HCT116 (cell line): ENCODE results near the gene CGN. TPM values are rescaled to one million over a fixed set of nuclear protein-coding genes. Genes with fewer than 3 reads are reported as not detected.

Experiments used
- ATAC-seq: fragments of 200-7000 bp; cut with Tn5 transposase; 2 replicates; pipeline ENCODE4 v1.9.1; 2020; ENCODE audit warnings: mild to moderate bottlenecking, moderate library complexity
- BruUV-seq: library from RNA; stranded (reverse); fragments of 400-500 nt; replicated peaks from 2 replicates; lab custom pipeline; 2021; lab: Mats Ljungman, UMichigan
- CTCF ChIA-PET: fragments of 300-600 bp; sonication (Branson Sonifier 250); formaldehyde crosslinking; loops from one replicate; lab custom pipeline; 2021; ENCODE audit warnings: antibody characterized with exemption; lab: Charles Lee
- POLR2A ChIA-PET: fragments of 300-600, 350-600 bp; sonication (Branson Sonifier 250); formaldehyde crosslinking; loops from one replicate; lab custom pipeline; 2021; ENCODE audit warnings: antibody characterized with exemption; lab: Charles Lee
- RAD21 ChIA-PET, 2 experiments: fragments of 300-600 bp; sonication (Branson Sonifier 250); formaldehyde crosslinking; loops; one replicate each; lab custom pipeline; 2023; ENCODE audit warnings: low total read pairs in 2 of 2; ENCODE audit not compliant: uncharacterized antibody in 2 of 2, unreplicated experiment in 2 of 2, low non-redundant PET in 1 of 2; lab: Charles Lee
- DNase-seq: peaks from one replicate; pipeline ENCODE4 v3.0.0-alpha.2; 2010; ENCODE audit warnings: low read depth, low spot score
- H2AFZ ChIP-seq: fragments of 200-600 bp; shearing (Covaris generic), sonication (generic); 2 replicates; pipeline ENCODE4 v1.6.1; 2017; ENCODE audit warnings: low read depth, mixed run types, mixed read lengths, antibody characterized with exemption, low read length; ENCODE audit not compliant: poor library complexity, severe bottlenecking
- H3K27ac ChIP-seq: 2 replicates; pipeline ENCODE4 v1.5.1; 2012; ENCODE audit warnings: low read depth, low read length
- H3K27me3 ChIP-seq: fragments of 200-600 bp; sonication (generic); 2 replicates; pipeline ENCODE4 v1.6.1; 2016; ENCODE audit warnings: mixed run types, low read length, mixed read lengths; ENCODE audit not compliant: insufficient read depth
- H3K36me3 ChIP-seq, 2 experiments: fragments of 200-500 bp in 1 of 2; fragments of 200-600 bp in 1 of 2; sonication (Bioruptor generic) in 1 of 2; sonication (generic) in 1 of 2; 2 replicates each; pipeline versions ENCODE4 v1.5.1 to v1.6.1; 2014 to 2016; ENCODE audit warnings: low read length in 2 of 2, inconsistent platforms in 1 of 2, mixed read lengths in 1 of 2, mixed run types in 1 of 2; ENCODE audit not compliant: insufficient read depth in 2 of 2, control insufficient read depth in 1 of 2
- H3K4me1 ChIP-seq, 2 experiments: fragments of 200-600 bp in 1 of 2; sonication (generic) in 1 of 2; 2 replicates each; pipeline versions ENCODE4 v1.5.1 to v1.6.1; 2012 to 2017; ENCODE audit warnings: low read length in 2 of 2, inconsistent platforms in 1 of 2, mild to moderate bottlenecking in 1 of 2, mixed read lengths in 1 of 2, mixed run types in 1 of 2, moderate library complexity in 1 of 2; ENCODE audit not compliant: insufficient read depth in 2 of 2, control insufficient read depth in 1 of 2
- H3K4me2 ChIP-seq: fragments of 200-600 bp; sonication (generic); 2 replicates; pipeline ENCODE4 v1.6.1; 2017; ENCODE audit warnings: mixed run types, low read length, mixed read lengths
- H3K4me3 ChIP-seq, 2 experiments: fragments of 200-600 bp in 1 of 2; sonication (generic) in 1 of 2; replicated peaks in 1 of 2; 2 replicates each; pipeline ENCODE4 v1.5.1; 2011 to 2016; ENCODE audit warnings: low read length in 2 of 2, control low read depth in 1 of 2, low read depth in 1 of 2, mild to moderate bottlenecking in 1 of 2, mixed read lengths in 1 of 2, mixed run types in 1 of 2
- H3K79me2 ChIP-seq: fragments of 200-600 bp; sonication (generic); 2 replicates; pipeline ENCODE4 v1.6.1; 2017; ENCODE audit warnings: mild to moderate bottlenecking, mixed run types, low read length, moderate library complexity, mixed read lengths; ENCODE audit not compliant: insufficient read depth
- H3K9ac ChIP-seq: fragments of 200-600 bp; sonication (generic); 2 replicates; pipeline ENCODE4 v1.6.1; 2016; ENCODE audit warnings: low read length, mixed read lengths
- H3K9me2 ChIP-seq: fragments of 200-600 bp; sonication (generic), shearing (Covaris generic); 2 replicates; pipeline ENCODE4 v1.6.1; 2017; ENCODE audit warnings: mixed run types, mild to moderate bottlenecking, moderate library complexity; ENCODE audit not compliant: insufficient read depth
- H3K9me3 ChIP-seq, 2 experiments: fragments of 200-500 bp in 1 of 2; fragments of 200-600 bp in 1 of 2; sonication (Bioruptor generic) in 1 of 2; sonication (generic) in 1 of 2; 2 replicates each; pipeline ENCODE4 v1.6.1; 2014 to 2017; ENCODE audit warnings: low read length in 2 of 2, mixed read lengths in 2 of 2, inconsistent platforms in 1 of 2, low read depth in 1 of 2, mild to moderate bottlenecking in 1 of 2, mixed run types in 1 of 2, moderate library complexity in 1 of 2; ENCODE audit not compliant: control insufficient read depth in 1 of 2, insufficient read depth in 1 of 2
- H4K20me1 ChIP-seq: fragments of 200-600 bp; sonication (generic), shearing (Covaris generic); 2 replicates; pipeline ENCODE4 v1.6.1; 2017; ENCODE audit warnings: mixed run types, mild to moderate bottlenecking, moderate library complexity; ENCODE audit not compliant: insufficient read depth
- CEBPB ChIP-seq: IDR thresholded peaks from 2 replicates; pipeline ENCODE4 v1.6.1; 2012; ENCODE audit warnings: low read depth
- CTCF ChIP-seq, 3 experiments: fragments of 200-600 bp in 1 of 3; sonication (generic) in 1 of 3; IDR thresholded peaks in 2 of 3; conservative IDR thresholded peaks in 1 of 3; 2 replicates each; pipeline ENCODE4 v1.5.1; 2012 to 2017; ENCODE audit warnings: low read depth in 2 of 3, low read length in 2 of 3, antibody characterized with exemption in 1 of 3, borderline replicate concordance in 1 of 3, control low read depth in 1 of 3, mild to moderate bottlenecking in 1 of 3, mixed read lengths in 1 of 3, mixed run types in 1 of 3, moderate library complexity in 1 of 3; ENCODE audit not compliant: insufficient read depth in 1 of 3
- EGR1 ChIP-seq: IDR thresholded peaks from 2 replicates; pipeline ENCODE4 v1.6.1; 2012; ENCODE audit warnings: low read depth
- ELF1 ChIP-seq: IDR thresholded peaks from 2 replicates; pipeline ENCODE4 v1.6.1; 2012; ENCODE audit warnings: low read depth, borderline replicate concordance
- EZH2phosphoT487 ChIP-seq: fragments of 200-600 bp; IDR thresholded peaks from 2 replicates; pipeline ENCODE4 v1.6.1; 2018; ENCODE audit warnings: antibody characterized with exemption, borderline replicate concordance
- FOSL1 ChIP-seq: IDR thresholded peaks from 2 replicates; pipeline ENCODE4 v1.6.1; 2012; ENCODE audit warnings: low read depth
- JUND ChIP-seq: IDR thresholded peaks from 2 replicates; pipeline ENCODE4 v1.6.1; 2012
- MAX ChIP-seq: IDR thresholded peaks from 2 replicates; pipeline ENCODE4 v1.6.1; 2012
- POLR2A ChIP-seq: IDR thresholded peaks from 2 replicates; pipeline ENCODE4 v1.7.0; 2011; ENCODE audit warnings: borderline replicate concordance; ENCODE audit not compliant: insufficient read depth, insufficient read length; ENCODE audit errors: extremely low read depth
- RAD21 ChIP-seq: IDR thresholded peaks from 2 replicates; pipeline ENCODE4 v1.6.1; 2012; ENCODE audit warnings: low read depth, mild to moderate bottlenecking
- TCF7L2 ChIP-seq: IDR thresholded peaks from 2 replicates; pipeline ENCODE4 v1.7.0; 2011; ENCODE audit warnings: borderline replicate concordance, inconsistent platforms; ENCODE audit not compliant: insufficient read depth, insufficient read length; ENCODE audit errors: extremely low read depth
- ZBTB33 ChIP-seq: IDR thresholded peaks from 2 replicates; pipeline ENCODE4 v1.6.1; 2011; ENCODE audit warnings: mild to moderate bottlenecking, low read length, moderate library complexity; ENCODE audit not compliant: insufficient replicate concordance; ENCODE audit errors: extremely low read depth
- ZNF274 ChIP-seq: fragments of 200-500 bp; sonication (Bioruptor generic); IDR thresholded peaks from 2 replicates; pipeline ENCODE4 v1.6.1; 2014; ENCODE audit warnings: mild to moderate bottlenecking, low read depth, low read length, inconsistent platforms
- intact Hi-C: fragments of 100-400 bp; cut with micrococcal nuclease; formaldehyde crosslinking; loops from 2 replicates; pipeline ENCODE4 v1.10.0; 2022
- total RNA-seq: library from RNA; stranded (reverse); gene quantifications from one replicate; pipeline ENCODE4 v1.2.1, GENCODE V29; 2021; ENCODE audit not compliant: unreplicated experiment
- TF ChIP-seq, protein P1 (sequence below): IDR thresholded peaks from 2 replicates; pipeline ENCODE4 v1.6.1; 2012

CGN gene
- total RNA-seq, 1 experiment from 2014 or later, result 19.7 TPM

DNA sequence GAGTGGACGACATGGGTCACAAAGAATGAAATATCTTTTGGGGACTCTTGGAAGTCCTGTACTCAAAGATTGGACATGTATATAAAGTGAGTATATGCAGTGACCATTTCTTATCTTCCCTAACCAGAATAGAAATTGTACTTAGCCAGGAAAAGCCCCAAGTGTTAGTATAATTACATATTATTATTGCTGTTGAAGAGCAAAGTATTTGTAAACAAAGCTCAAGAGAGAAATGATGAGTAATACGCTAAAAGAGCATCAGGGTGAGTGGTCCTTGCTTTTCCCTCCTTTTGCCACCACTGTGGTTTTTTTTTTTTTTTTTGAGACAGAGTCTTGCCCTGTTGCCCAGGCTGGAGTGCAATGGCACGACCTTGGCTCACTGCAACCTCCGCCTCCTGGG lies 6.4 kb upstream of the CGN start:
- Histone ChIP-seq H3K36me3 (no peaks in the 10 kb centered on the region), H3K79me2 (no peaks in the 10 kb centered on the region), H3K4me2 (peak overlapping the region; percentile 18; the same call in 1 of the 2 replicates), H2AFZ (no peak overlapping the region), H3K27me3 (no peaks in the 10 kb centered on the region), H3K9me2 (no peaks in the 10 kb centered on the region), H3K27ac (no peak overlapping the region), H4K20me1 (no peaks in the 10 kb centered on the region), H3K4me1 (peaks cover 19 to 46% of the 10 kb centered on the region in 2 experiments), H3K9ac (no peak overlapping the region), H3K9me3 (no peaks in the 10 kb centered on the region), H3K4me3 (no peak overlapping the region)
- TF ChIP-seq, protein P1, sequence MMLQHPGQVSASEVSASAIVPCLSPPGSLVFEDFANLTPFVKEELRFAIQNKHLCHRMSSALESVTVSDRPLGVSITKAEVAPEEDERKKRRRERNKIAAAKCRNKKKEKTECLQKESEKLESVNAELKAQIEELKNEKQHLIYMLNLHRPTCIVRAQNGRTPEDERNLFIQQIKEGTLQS, result no peak
- TF ChIP-seq JUND (no peak), EGR1 (no peak), EZH2phosphoT487 (no peak), CEBPB (no peak), POLR2A (no peak), FOSL1 (no peak), ZNF274 (no peak), ZBTB33 (no peak), RAD21 (no peak), CTCF (IDR thresholded peaks at IDR 0.05 in 2 of 3, conservative IDR thresholded peaks at IDR 0.05 in 1 of 3; ENCODE audit: borderline replicate concordance in 1 of 3, insufficient read depth in 1 of 3, low read depth in 2 of 3, low read length in 2 of 3) (no peak), TCF7L2 (no peak), ELF1 (no peak), MAX (no peak)
- DNase-seq (no peak), ATAC-seq (no peak)
- intact Hi-C loops, result no loop called here
- BruUV-seq, result no TSS peak
- ChIA-PET POLR2A (no interaction called here), RAD21 (no interaction called here), CTCF (no interaction called here)
